Activated naive CD4-positive, alpha-beta T cell treated with anti-CD3 and anti-CD28 coated beads, Interleukin-2, amount 50 U/mL, for 16 hours (primary cell): Measurements from ENCODE around the gene MYO1H.
"Not testable (repeated sequence)": the region's sequence is repeated elsewhere in the genome, so short reads cannot be mapped to it uniquely, and the experiment has no call there.

Experiments
- DNase-seq: peaks from one replicate; pipeline ENCODE4 v3.0.0-alpha.2; 2020

MYO1H gene

GRCh38 chr12:109347589-109347988 is at the start of gene MYO1H:
MYO1H (plus strand) TSS chr12:109347900; CDS start chr12:109347961, 61 bp downstream.
- no peak for DNase-seq

GRCh38 chr12:109299849-109300248 is 47.9 kb upstream of the MYO1H start:
- no peak for DNase-seq

- DNase-seq = no peak
Observed at GRCh38 chr12:109301643-109302168, 46.0 kb upstream of the MYO1H start.

- no peak for DNase-seq
Observed at GRCh38 chr12:109302358-109302757, 45.3 kb upstream of the MYO1H start.

GRCh38 chr12:109302770-109303169 is 44.9 kb upstream of the MYO1H start:
- DNase-seq = no peak

- DNase-seq = no peak
Observed at GRCh38 chr12:109304485-109304884, 43.2 kb upstream of the MYO1H start.

- DNase-seq = no peak
Observed at GRCh38 chr12:109305547-109305946, 42.2 kb upstream of the MYO1H start.

GRCh38 chr12:109307051-109307450 is 40.6 kb upstream of the MYO1H start:
- DNase-seq = no peak

GRCh38 chr12:109308534-109309380 is 38.9 kb upstream of the MYO1H start, which contains the start of gene FOXN4:
FOXN4 (minus strand) TSS chr12:109309284; CDS start chr12:109308321, 963 bp downstream.
- DNase-seq = no peak

GRCh38 chr12:109309381-109310246 is 38.1 kb upstream of the MYO1H start:
- DNase-seq = no peak

GRCh38 chr12:109310247-109311125 is 37.2 kb upstream of the MYO1H start:
- no peak for DNase-seq

GRCh38 chr12:109321294-109321693 is 26.4 kb upstream of the MYO1H start:
- DNase-seq = not testable (repeated sequence)

- DNase-seq = no peak
Observed at GRCh38 chr12:109329003-109329402, 18.7 kb upstream of the MYO1H start.

GRCh38 chr12:109329686-109330085 is 18.0 kb upstream of the MYO1H start:
- no peak for DNase-seq

- DNase-seq = no peak
Observed at GRCh38 chr12:109330282-109331230, 17.1 kb upstream of the MYO1H start.

GRCh38 chr12:109331301-109331952 is 16.3 kb upstream of the MYO1H start:
- DNase-seq = no peak

- no peak for DNase-seq
Observed at GRCh38 chr12:109334887-109335286, 12.8 kb upstream of the MYO1H start.

- no peak for DNase-seq
Observed at GRCh38 chr12:109336593-109336992, 11.1 kb upstream of the MYO1H start.

GRCh38 chr12:109343677-109344076 is 4.0 kb upstream of the MYO1H start:
- DNase-seq = no peak

GRCh38 chr12:109345428-109345827 is 2.3 kb upstream of the MYO1H start:
- no peak for DNase-seq

- DNase-seq = no peak
Observed at GRCh38 chr12:109346920-109347319, 780 bp upstream of the MYO1H start.
